ENCODE measurements around the gene SLC7A9. TPM values are rescaled to one million over a fixed set of nuclear protein-coding genes. Genes with fewer than 3 reads are reported as not detected.

Gene SLC7A9
- not detected in 2 replicates for total RNA-seq (2014; rRNA removed)
- 0.02 TPM for polyA plus RNA-seq (2012)

- no peak for DNase-seq (ENCODE audit: low read depth)
Observed at GRCh38 chr19:32869369-32869965, at the start of gene SLC7A9. TSS of gene SLC7A9 (minus strand) at chr19:32869767. CDS start at chr19:32868534, 1,233 bp downstream.

GRCh38 chr19:32919365-32919764 lies 49.8 kb upstream of the SLC7A9 start:
- DNase-seq (ENCODE audit: low read depth): no peak

GRCh38 chr19:32917616-32917996 lies 48.0 kb upstream of the SLC7A9 start:
- DNase-seq (ENCODE audit: low read depth): no peak

- DNase-seq (ENCODE audit: low read depth): no peak
Observed at GRCh38 chr19:32916969-32917615, 47.5 kb upstream of the SLC7A9 start.

GRCh38 chr19:32914879-32915660 lies 45.5 kb upstream of the SLC7A9 start:
- peak; percentile 17 for DNase-seq (ENCODE audit: low read depth)

- no peak for DNase-seq (ENCODE audit: low read depth)
Observed at GRCh38 chr19:32911467-32911866, 41.9 kb upstream of the SLC7A9 start.

GRCh38 chr19:32910874-32911273 lies 41.3 kb upstream of the SLC7A9 start:
- no peak for DNase-seq (ENCODE audit: low read depth)

GRCh38 chr19:32910094-32910493 lies 40.5 kb upstream of the SLC7A9 start:
- DNase-seq (ENCODE audit: low read depth): no peak

- no peak for DNase-seq (ENCODE audit: low read depth)
Observed at GRCh38 chr19:32909257-32909656, 39.7 kb upstream of the SLC7A9 start.

GRCh38 chr19:32908641-32909190 lies 39.1 kb upstream of the SLC7A9 start:
- DNase-seq (ENCODE audit: low read depth): no peak

GRCh38 chr19:32902448-32902847 lies 32.9 kb upstream of the SLC7A9 start:
- no peak for DNase-seq (ENCODE audit: low read depth)

- DNase-seq (ENCODE audit: low read depth): no peak
Observed at GRCh38 chr19:32901504-32902161, 32.1 kb upstream of the SLC7A9 start.

- peak; percentile 71 for DNase-seq (ENCODE audit: low read depth)
Observed at GRCh38 chr19:32896516-32897214, 27.1 kb upstream of the SLC7A9 start.

- DNase-seq (ENCODE audit: low read depth): no peak
Observed at GRCh38 chr19:32895384-32895783, 25.8 kb upstream of the SLC7A9 start.

- no peak for DNase-seq (ENCODE audit: low read depth)
Observed at GRCh38 chr19:32891609-32892008, 22.0 kb upstream of the SLC7A9 start.

GRCh38 chr19:32890841-32891240 lies 21.3 kb upstream of the SLC7A9 start:
- no peak for DNase-seq (ENCODE audit: low read depth)

GRCh38 chr19:32890326-32890725 lies 20.8 kb upstream of the SLC7A9 start:
- DNase-seq (ENCODE audit: low read depth): no peak

- no peak for DNase-seq (ENCODE audit: low read depth)
Observed at GRCh38 chr19:32889137-32889934, 19.8 kb upstream of the SLC7A9 start.

GRCh38 chr19:32887572-32888215 lies 18.1 kb upstream of the SLC7A9 start:
- DNase-seq (ENCODE audit: low read depth): no peak

- no peak for DNase-seq (ENCODE audit: low read depth)
Observed at GRCh38 chr19:32886241-32886640, 16.7 kb upstream of the SLC7A9 start.

All from LHCN-M2 (cell line).